HK-2 (cell line): ENCODE data around the gene PNRC2.
A peak's percentile ranks its signal among the peaks of the same experiment; 100 is the strongest.
"Not testable (repeated sequence)": the region's sequence is repeated elsewhere in the genome, so short reads cannot be mapped to it uniquely, and the experiment has no call there.

Source experiments
- DNase-seq: peaks from one replicate; pipeline ENCODE4 v3.0.0-alpha.2; 2018; ENCODE audit not compliant: unreplicated experiment

Gene PNRC2

DNA sequence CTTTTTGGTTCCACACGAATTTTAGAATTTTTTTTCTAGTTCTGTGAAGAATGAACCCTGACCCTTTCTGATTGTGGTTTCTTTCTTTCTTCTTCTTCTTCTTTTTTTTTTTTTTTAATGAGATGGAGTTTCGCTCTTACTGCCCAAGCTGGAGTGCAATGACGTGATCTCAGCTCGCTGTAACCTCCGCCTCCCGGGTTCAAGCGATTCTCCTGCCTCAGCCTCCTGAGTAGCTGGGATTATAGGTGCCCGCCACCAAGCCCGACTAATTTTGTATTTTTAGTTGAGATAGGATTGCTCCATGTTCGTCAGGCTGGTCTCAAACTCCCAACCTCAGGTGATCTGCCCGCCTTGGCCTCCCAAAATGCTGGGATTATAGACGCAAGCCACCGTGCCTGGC lies 32.4 kb downstream of the PNRC2 start:
- DNase-seq, result not testable (repeated sequence)

DNA sequence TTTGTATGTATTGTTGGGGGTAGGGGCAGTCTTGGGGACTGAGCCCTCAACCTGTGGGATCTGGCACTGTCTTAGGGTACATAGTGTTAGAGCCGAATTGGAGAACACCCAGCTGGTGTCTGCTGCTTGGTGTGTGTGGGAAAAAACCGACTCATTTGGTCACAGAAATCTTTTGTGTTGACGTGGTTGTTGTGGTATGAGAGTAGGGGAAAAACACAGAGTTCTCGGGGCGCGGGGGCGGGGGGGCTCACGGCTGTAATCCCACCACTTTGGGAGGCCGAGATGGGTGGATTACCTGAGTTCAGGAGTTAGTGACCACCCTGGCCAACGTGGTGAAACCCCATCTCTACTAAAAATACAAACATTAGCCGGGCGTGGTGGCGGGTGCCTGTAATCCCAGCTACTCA lies 35.8 kb downstream of the PNRC2 start:
- no peak for DNase-seq

DNA sequence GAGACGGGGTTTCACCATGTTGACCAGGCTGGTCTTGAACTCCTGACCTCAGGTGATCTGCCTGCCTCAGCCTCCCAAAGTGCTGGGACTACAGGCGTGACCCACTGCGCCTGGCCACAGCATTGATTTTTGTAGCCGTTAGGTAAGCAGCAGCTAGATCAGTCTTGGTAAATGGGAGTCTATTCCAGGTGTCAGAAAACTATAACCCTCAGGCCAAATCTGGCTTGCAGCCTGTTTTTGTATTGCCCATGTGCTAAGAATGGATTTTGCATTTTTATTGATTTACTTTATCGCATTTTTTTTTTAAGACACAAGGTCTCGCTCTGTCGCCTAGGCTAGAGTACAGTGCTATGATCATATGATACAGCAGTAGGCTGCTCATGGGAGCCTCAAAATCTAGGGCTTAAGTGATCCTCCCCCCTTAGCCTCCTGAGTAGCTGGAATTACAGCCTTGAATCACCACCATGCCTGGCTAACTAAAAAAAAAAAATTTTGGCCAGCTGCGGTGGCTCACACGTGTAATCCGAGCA lies 37.1 kb downstream of the PNRC2 start:
- no peak for DNase-seq

DNA sequence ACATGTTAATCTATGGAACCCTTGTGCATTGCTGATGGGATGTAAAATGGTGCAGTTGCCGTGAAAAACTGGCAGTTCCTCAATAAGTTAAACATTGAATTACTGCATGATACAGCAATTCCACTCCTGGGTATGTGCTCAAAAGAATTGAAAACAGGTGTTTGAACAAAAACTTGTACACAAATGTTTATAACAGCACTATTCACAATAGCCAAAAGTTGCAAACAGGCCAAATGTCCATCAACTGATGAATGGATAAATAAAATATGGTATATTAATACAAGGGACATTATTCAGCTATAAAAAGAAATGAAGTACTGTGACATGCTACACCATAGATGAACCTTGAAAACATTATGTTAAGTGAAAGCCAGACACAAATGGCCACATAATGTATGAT lies 38.2 kb downstream of the PNRC2 start:
- DNase-seq, result no peak

DNA sequence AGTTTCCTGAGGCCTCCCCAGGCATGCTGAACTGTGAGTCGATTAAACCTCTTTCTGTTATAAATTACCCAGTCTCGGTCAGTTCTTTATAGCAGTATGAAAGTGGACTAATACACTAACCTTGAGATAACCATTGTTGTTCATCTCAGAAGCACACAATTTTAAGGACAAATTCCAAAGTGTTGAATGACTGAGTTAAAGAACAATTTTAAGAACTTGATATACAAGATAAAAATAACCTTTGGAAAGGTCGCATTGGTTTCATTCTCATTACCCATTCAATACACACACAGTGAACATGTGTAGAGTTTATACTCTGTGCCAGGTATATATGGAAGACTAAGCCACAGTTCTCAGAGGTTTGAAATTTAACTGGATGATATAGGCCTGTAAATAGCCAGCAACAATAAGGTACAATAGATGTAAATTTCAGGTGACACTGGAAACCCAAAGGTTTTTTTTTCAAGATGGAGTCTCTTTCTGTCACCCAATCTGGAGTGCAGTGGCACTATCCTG lies 39.6 kb downstream of the PNRC2 start:
- DNase-seq, result no peak

DNA sequence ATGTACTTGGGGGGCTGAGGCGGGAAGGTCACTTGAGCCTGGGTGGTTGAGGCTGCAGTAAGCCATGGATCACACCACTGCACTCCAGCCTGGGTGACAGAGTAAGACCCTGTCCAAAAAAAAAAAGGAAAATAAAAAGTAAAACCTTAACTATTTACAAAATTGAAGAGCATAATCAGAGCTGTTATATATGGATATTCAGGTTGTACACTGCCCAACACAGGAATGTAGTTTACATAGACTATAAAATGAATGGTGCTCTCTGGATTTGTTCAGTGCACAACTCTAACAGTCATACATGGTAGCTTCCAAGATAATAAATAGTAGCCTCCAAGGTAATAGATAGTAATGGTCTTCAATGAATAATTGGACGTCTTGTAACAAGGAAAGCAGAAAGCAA lies 43.1 kb downstream of the PNRC2 start:
- DNase-seq, result no peak

DNA sequence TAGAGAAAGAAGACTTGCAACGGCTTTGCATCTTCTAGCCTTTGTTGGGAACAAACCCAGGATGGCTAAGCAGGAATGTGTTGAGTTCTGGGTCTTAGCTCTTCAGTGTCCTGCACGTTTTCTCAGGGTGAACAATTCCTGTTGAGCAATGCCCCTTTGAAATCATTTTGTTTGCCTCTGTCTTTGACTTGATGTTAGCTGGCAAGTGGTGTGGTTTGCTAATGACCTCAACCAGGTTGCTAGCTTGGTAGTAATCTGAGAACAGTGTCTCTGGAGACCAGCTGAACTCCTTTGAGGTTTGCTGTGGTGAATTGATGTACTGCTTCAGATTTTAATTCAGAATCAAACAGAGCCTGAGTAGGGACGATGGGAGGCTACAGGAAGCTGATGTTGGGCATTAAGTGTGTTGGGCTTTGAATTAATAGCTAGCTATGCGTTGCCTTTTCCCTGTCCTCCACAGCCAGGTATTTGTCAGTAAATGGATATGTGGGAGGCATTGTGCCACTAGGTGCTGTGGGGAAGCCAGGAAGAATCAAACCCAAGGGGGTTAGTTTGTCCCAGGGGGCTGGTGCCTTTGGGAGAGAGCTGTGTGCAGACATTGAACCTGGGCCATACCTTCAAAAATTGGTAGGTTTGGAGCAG lies 43.8 kb downstream of the PNRC2 start:
- no peak for DNase-seq

DNA sequence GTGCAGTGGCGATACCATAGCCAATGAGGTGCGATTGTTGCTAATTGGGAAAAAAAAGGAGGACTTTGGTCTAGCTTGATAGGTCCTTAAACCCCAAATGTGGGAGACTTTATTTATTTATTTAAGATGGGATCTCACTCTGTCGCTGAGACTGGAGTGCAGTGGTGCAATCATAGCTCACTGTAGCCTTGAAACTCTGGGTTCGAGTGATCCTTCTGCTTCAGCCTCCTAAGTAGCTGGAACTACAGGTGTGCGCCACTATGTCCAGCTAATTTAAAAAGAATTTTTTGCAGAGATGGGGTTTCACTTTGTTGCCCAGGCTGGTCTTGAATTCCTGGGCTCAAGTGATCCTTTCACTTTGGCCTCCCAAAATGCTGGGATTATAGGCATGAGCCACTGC lies 44.5 kb downstream of the PNRC2 start:
- no peak for DNase-seq

DNA sequence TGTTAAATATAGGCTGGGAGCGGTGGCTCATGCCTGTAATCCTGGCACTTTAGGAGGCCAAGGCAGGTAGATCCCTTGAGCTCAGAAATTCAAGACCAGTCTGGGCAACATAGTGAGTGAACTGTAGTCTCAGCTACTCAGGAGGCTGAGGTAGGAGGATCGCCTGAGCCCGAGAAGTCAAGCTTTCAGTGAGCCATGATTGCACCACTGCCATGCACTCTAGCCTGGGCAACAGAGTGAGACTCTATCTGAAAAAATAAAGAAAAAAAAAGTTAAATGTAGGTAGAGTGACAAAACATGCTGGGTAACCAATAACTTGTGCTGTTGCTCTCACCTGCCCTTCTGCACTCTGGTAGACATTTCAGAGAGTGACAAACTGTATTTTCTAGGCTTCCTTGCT lies 45.5 kb downstream of the PNRC2 start:
- no peak for DNase-seq

DNA sequence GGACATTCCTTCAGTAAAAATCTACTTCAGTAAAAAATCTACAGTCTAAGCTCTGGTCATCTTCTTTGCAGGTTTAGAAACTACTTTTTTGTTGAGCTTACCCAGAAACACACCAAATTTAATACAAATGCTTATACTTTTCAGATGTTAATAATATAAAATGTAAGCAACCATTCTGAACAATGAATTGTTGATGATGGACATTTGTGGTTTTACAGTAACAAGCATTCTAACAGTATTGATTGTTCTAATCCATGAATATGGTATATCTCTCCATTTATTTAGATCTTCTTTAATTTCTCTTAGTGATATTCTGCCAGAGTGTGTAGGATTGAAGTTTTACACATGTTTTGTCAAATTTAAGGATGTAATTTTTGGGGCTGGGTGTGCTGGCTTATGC lies 47.5 kb downstream of the PNRC2 start:
- no peak for DNase-seq

DNA sequence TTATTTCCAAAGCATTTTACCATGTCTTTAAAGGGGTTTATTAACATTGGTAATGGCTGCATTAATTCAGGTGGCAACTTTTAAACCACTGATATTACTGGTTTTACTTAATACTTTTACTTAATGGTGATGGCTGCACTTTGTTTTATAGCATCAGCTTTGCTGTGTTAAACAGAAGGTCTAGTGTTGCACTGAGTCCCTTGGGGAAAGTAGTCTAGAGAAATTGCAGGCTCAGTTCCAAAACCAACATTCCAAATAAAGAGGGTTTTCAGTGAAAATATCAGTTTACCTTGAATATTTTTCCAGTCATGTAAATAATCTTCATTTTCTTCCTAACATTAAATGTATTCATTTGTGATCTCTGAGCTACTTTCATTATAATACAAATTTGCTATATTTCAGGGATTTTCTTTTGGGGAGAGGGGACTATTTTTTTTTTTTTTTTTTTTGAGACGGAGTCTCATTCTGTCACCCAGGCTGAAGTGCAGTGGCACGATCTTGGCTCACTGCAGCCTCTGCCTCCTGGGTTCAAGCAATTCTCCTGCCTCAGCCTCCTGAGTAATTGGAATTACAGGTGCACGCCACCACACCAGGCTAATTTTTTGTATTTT lies 49.1 kb downstream of the PNRC2 start:
- DNase-seq, result not testable (repeated sequence)

DNA sequence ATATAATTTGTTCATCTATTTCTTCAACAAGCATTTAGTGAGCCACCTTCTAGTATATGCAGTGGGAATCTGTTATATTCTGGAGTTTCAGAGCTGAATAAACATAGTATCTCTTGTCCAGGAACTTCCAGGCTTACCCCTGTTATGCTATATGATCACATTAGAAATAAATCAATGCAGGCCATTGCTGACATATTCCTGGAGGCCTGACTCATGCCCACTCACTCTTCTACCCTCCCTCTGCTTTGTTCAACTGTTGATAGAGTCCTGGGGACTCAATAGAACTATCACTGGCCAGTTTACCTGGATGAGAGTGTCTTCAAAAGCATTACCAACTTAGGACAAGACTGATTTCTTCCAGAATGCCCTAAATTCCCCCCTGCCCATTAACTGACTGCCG lies 49.8 kb downstream of the PNRC2 start:
- peak; percentile 49 for DNase-seq

DNA sequence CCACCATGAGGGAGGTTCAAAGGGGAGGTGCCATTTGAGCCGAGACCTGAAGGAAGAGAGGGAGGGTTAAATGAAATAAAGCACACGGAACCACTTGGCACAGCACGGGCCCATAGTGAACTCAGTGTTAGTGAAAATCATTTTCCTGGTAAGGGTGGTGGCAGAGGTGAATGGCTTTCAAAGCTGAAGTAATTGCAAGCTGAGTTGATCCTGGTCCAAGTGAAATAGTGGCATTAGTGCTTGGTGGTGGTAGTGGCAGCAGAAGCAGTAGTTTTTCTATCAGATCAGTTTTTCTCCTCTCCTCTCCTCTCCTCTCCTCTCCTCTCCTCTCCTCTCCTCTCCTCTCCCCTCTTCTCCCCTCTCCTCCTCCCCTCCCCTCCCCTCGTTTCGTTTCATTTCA lies 51.0 kb downstream of the PNRC2 start:
- no peak for DNase-seq

DNA sequence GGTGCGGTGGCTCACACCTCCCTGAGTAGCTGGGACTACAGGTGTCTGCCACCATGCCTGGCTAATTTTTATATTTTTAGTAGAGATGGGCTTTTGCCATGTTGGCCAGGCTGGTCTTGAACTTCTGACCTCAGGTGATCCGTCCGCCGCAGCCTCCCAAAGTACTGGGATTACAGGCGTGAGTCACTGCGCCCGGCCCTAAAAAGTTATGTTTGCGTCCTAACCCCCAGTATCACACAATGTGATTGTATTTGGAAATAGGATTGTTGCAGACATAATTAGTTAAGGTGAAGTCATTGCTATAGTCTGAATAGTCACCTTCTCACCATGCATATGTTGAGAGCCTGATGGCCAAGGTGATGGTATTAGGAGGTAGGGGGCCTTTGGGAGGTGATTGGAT lies 53.2 kb downstream of the PNRC2 start:
- DNase-seq, result not testable (repeated sequence)
